ENCODE measurements around the gene ANAPC2. TPM values are rescaled to one million over a fixed set of nuclear protein-coding genes. Genes with fewer than 3 reads are reported as not detected.
A peak's percentile ranks its signal among the peaks of the same experiment; 100 is the strongest.

Gene ANAPC2
- total RNA-seq, 1 experiment from 2014 or later: 95.4 TPM

DNA sequence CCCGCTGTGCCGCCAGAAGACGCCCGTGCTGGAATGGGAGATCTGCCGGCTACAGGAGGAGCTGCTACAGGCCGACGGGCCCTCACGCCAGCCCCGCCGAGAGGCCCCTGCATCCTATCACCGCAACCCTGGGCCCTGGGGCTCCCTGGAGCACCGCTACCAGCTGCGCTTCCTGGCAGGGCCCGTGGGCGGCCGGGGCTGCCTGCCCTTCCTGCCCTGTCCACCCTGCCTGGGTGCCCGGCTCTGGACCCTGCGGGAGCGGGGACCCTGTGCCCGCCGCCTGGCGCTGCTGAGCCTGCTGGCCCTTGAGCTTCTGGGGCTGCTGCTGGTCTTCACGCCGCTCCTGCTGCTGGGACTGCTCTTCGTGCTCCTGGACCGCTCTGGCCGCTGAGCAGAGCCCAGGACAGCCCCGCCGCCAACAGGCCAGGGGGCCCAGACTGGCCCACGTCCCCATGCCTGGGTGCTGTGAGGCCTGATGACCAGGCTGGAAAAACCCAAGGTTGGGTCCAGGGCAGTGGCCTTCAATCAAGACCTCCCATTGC is 29.9 kb upstream of the ANAPC2 start:
- Histone ChIP-seq H3K9me2 (ENCODE audit: insufficient read depth) (no peaks in the 10 kb centered on the region), H3K4me3 (no peak overlapping the region; the same call in 1 of the 2 replicates), H3K4me1 (replicated peaks; ENCODE audit: insufficient read depth) (peaks cover 26% of the 10 kb centered on the region), H3K27ac (0 out of 2 replicates have a peak overlapping the region, but pooled peaks have one; percentile 2), H3F3A (ENCODE audit: insufficient read depth, low read depth) (peaks cover 31% of the 10 kb centered on the region), H2AFZ (no peak overlapping the region), H3K36me3 (ENCODE audit: low read depth) (no peaks in the 10 kb centered on the region), H3K27me3 (ENCODE audit: insufficient read depth, low read depth) (no peaks in the 10 kb centered on the region), H3K4me2 (peak overlapping the region; percentile 72), H3K79me2 (ENCODE audit: low read depth) (no peaks in the 10 kb centered on the region), H3K9me3 (ENCODE audit: insufficient read depth, low read depth) (no peaks in the 10 kb centered on the region), H4K20me1 (ENCODE audit: insufficient read depth) (no peaks in the 10 kb centered on the region; the same call in 1 of the 2 replicates)
- intact Hi-C loops (cut with micrococcal nuclease; ENCODE audit: unreplicated experiment): no loop called here
- DNase-seq: no peak
- POLR2A ChIA-PET (ENCODE audit: unreplicated experiment): interaction anchor here (0.7 kb wide), 1 partner anchor 370 kb away, joined by 3 read pairs; no protein-coding TSS in a partner anchor
- no peak for TF ChIP-seq EZH2 (IDR thresholded peaks at IDR 0.05; ENCODE audit: low read depth)
- TF ChIP-seq, protein P1, sequence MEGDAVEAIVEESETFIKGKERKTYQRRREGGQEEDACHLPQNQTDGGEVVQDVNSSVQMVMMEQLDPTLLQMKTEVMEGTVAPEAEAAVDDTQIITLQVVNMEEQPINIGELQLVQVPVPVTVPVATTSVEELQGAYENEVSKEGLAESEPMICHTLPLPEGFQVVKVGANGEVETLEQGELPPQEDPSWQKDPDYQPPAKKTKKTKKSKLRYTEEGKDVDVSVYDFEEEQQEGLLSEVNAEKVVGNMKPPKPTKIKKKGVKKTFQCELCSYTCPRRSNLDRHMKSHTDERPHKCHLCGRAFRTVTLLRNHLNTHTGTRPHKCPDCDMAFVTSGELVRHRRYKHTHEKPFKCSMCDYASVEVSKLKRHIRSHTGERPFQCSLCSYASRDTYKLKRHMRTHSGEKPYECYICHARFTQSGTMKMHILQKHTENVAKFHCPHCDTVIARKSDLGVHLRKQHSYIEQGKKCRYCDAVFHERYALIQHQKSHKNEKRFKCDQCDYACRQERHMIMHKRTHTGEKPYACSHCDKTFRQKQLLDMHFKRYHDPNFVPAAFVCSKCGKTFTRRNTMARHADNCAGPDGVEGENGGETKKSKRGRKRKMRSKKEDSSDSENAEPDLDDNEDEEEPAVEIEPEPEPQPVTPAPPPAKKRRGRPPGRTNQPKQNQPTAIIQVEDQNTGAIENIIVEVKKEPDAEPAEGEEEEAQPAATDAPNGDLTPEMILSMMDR (conservative IDR thresholded peaks at IDR 0.05): no peak
- CTCF ChIA-PET: no interaction called here
- BruUV-seq (replicated peaks): no TSS peak

DNA sequence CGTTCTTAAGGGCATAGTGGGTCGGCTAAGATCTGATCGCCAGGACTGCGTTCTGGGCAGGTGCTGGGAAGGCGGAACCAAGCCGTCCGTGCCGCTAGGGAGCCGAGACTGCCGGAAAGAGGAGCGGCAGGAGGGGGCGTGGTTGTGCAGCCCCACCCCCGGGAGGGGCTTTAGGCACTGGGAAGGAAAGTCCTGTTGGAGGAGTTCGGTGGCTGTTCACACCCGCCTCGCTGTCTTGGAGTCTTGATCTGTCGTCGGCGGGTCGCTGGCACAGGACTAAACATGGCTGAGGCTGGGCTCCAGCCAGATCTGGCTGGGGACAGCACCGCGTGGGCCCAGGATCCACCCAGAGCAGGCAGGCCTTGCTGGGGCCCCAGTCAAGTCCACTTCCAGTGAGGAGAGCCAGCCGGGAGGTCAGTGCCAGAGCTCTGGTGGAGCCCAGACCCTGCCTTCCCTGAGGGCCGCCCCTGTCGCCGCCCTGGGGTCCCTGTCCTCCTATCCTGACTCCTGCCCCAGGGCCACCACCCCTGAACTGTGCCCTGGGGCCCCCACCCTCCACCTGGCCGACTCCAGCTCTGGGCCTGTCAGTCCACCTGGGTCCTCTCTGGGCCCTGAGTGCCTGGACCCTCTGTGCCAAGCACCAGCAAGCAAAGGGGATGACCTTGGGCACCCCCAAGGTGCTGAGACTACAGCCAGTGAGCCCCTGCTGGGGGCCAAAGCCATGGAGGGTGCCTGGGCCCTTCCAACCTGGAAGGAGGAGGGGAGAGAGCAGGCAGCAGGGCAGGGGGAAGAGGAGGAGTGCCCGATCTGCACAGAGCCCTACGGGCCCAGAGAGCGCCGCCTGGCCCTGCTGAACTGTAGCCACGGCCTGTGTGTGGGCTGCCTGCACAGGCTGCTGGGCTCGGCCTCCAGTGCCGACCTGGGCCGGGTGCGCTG is 29.2 kb upstream of the ANAPC2 start:
- H2AFZ ChIP-seq: no peak overlapping the region
- no peak overlapping the region for H3K27ac ChIP-seq
- H3F3A ChIP-seq (ENCODE audit: insufficient read depth, low read depth): peaks cover 28% of the 10 kb centered on the region
- peaks cover 26% of the 10 kb centered on the region for H3K4me1 ChIP-seq (replicated peaks; ENCODE audit: insufficient read depth)
- H3K4me3 ChIP-seq: peak overlapping the region; percentile 26; the same call in 1 of the 2 replicates
- no peaks in the 10 kb centered on the region for H3K9me2 ChIP-seq (ENCODE audit: insufficient read depth)
- peak; percentile 72 to 97 for DNase-seq
- intact Hi-C loops (cut with micrococcal nuclease; ENCODE audit: unreplicated experiment): loop anchor here (1.0 to 2.0 kb wide), 2 partner anchors 17 to 28 kb away; partner anchors contain the start of gene TPRN
- TF ChIP-seq, protein P1 (conservative IDR thresholded peaks at IDR 0.05): no peak
- TF ChIP-seq EZH2 (IDR thresholded peaks at IDR 0.05; ENCODE audit: low read depth): no peak
- H3K36me3 ChIP-seq (ENCODE audit: low read depth): no peaks in the 10 kb centered on the region
- ChIA-PET CTCF (interaction anchor here (0.6 kb wide), 2 partner anchors 170 to 344 kb away, joined by 3 to 11 read pairs; no protein-coding TSS in a partner anchor), POLR2A (ENCODE audit: unreplicated experiment) (interaction anchor here (0.5 to 0.7 kb wide), 3 partner anchors 17 to 319 kb away, joined by 3 to 6 read pairs (median 4); no protein-coding TSS in a partner anchor)
- no peaks in the 10 kb centered on the region for H3K27me3 ChIP-seq (ENCODE audit: insufficient read depth, low read depth)
- TSS peak; percentile 59 for BruUV-seq (replicated peaks)
- no peaks in the 10 kb centered on the region for H3K9me3 ChIP-seq (ENCODE audit: insufficient read depth, low read depth)
- peak overlapping the region; percentile 72 for H3K4me2 ChIP-seq
- H4K20me1 ChIP-seq (ENCODE audit: insufficient read depth): no peaks in the 10 kb centered on the region; the same call in 1 of the 2 replicates
- H3K79me2 ChIP-seq (ENCODE audit: low read depth): no peaks in the 10 kb centered on the region

All from PC-9 (cell line).